ENCODE measurements around the gene NAV2. TPM values are rescaled to one million over a fixed set of nuclear protein-coding genes. Genes with fewer than 3 reads are reported as not detected.

The NAV2 gene
- total RNA-seq, 1 experiment from 2014 or later: 139 TPM

GRCh38 chr11:19802773-19803293 is 90.2 kb downstream of the NAV2 start:
- ChIA-PET CTCF (interaction anchor here (1.8 kb wide), 1 partner anchor 732 kb away, joined by 6 read pairs; no protein-coding TSS in a partner anchor), POLR2A (no interaction called here)
- Mint-ChIP-seq H3K36me3 (ENCODE audit: insufficient read depth, unreplicated experiment) (no peaks in the 10 kb centered on the region), H3K4me3 (ENCODE audit: unreplicated experiment) (no peak overlapping the region), H3K27ac (ENCODE audit: low read depth, unreplicated experiment) (no peak overlapping the region), H3K27me3 (ENCODE audit: insufficient read depth, unreplicated experiment) (no peaks in the 10 kb centered on the region), H3K4me1 (ENCODE audit: insufficient read depth, unreplicated experiment) (peaks cover 27% of the 10 kb centered on the region), H3K9me3 (ENCODE audit: unreplicated experiment) (no peaks in the 10 kb centered on the region)
- TF ChIP-seq, protein P1, sequence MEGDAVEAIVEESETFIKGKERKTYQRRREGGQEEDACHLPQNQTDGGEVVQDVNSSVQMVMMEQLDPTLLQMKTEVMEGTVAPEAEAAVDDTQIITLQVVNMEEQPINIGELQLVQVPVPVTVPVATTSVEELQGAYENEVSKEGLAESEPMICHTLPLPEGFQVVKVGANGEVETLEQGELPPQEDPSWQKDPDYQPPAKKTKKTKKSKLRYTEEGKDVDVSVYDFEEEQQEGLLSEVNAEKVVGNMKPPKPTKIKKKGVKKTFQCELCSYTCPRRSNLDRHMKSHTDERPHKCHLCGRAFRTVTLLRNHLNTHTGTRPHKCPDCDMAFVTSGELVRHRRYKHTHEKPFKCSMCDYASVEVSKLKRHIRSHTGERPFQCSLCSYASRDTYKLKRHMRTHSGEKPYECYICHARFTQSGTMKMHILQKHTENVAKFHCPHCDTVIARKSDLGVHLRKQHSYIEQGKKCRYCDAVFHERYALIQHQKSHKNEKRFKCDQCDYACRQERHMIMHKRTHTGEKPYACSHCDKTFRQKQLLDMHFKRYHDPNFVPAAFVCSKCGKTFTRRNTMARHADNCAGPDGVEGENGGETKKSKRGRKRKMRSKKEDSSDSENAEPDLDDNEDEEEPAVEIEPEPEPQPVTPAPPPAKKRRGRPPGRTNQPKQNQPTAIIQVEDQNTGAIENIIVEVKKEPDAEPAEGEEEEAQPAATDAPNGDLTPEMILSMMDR (IDR thresholded peaks at IDR 0.05; ENCODE audit: unreplicated experiment): no peak
- DNase-seq (ENCODE audit: unreplicated experiment): no peak
- no TSS peak for BruUV-seq (replicated peaks)
- intact Hi-C loops (cut with micrococcal nuclease): loop anchor here (5.0 kb wide), 1 partner anchor 99 kb away; no protein-coding TSS in a partner anchor

DNA sequence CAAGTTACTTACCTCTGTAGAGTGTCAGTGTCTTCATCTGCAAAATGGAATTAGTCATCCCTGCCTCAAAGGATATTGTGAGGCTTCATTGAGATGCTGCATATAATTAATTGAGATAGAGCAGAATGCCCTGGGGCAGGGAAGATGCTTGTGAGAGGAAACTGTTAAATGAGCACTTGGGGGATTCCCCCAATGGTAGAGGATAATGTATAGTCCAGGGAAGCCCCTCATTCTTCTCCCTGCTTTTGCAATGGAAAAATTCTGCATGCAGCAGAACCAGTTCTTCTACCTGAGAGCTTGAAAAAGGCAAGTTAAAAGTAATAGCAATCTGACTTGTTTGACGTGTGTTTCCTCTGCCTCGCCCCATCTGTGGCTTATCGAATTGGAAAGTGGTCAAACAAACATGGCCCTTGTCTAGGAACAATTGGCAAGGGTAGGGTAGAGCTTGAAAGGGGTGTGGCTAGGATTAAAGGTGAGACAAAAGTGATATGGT is 90.9 kb downstream of the NAV2 start:
- Mint-ChIP-seq H3K36me3 (ENCODE audit: insufficient read depth, unreplicated experiment) (no peaks in the 10 kb centered on the region), H3K27me3 (ENCODE audit: insufficient read depth, unreplicated experiment) (no peaks in the 10 kb centered on the region), H3K9me3 (ENCODE audit: unreplicated experiment) (no peaks in the 10 kb centered on the region), H3K27ac (ENCODE audit: low read depth, unreplicated experiment) (no peak overlapping the region), H3K4me3 (ENCODE audit: unreplicated experiment) (no peak overlapping the region), H3K4me1 (ENCODE audit: insufficient read depth, unreplicated experiment) (peaks cover 27% of the 10 kb centered on the region)
- TF ChIP-seq, protein P1 (IDR thresholded peaks at IDR 0.05; ENCODE audit: unreplicated experiment): no peak
- no peak for DNase-seq (ENCODE audit: unreplicated experiment)
- CTCF ChIA-PET: interaction anchor here (1.0 to 1.8 kb wide), 2 partner anchors 238 to 733 kb away, joined by 3 to 6 read pairs; no protein-coding TSS in a partner anchor
- POLR2A ChIA-PET: no interaction called here
- intact Hi-C loops (cut with micrococcal nuclease): loop anchor here (5.0 kb wide), 1 partner anchor 99 kb away; no protein-coding TSS in a partner anchor
- no TSS peak for BruUV-seq (replicated peaks)

DNA sequence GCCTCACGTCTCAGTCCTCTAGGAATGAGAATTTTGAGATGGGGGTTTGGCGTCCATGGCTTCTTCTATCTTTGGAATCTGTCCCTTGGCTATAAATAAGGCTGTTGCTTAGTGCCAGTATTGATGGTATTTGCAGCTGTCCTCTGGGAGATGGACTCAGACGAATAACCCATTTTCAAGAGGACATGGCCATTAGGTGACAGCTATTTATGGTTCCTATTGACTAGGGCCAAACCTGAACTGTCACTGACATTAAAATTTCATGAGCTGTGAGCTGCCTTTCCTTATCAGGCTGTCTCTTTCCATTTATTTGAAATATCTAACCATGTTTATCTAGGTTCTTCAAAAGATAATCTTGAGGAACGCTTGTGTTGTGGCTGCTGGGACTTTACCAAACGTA is 92.7 kb downstream of the NAV2 start:
- DNase-seq (ENCODE audit: unreplicated experiment): no peak
- CTCF ChIA-PET: interaction anchor here (0.6 kb wide), 1 partner anchor 27 kb away, joined by 3 read pairs; no protein-coding TSS in a partner anchor
- TF ChIP-seq, protein P1 (IDR thresholded peaks at IDR 0.05; ENCODE audit: unreplicated experiment): no peak
- intact Hi-C loops (cut with micrococcal nuclease): no loop called here
- BruUV-seq (replicated peaks): no TSS peak
- Mint-ChIP-seq H3K36me3 (ENCODE audit: insufficient read depth, unreplicated experiment) (no peaks in the 10 kb centered on the region), H3K27me3 (ENCODE audit: insufficient read depth, unreplicated experiment) (no peaks in the 10 kb centered on the region), H3K4me1 (ENCODE audit: insufficient read depth, unreplicated experiment) (peaks cover 20% of the 10 kb centered on the region), H3K9me3 (ENCODE audit: unreplicated experiment) (no peaks in the 10 kb centered on the region), H3K4me3 (ENCODE audit: unreplicated experiment) (no peak overlapping the region), H3K27ac (ENCODE audit: low read depth, unreplicated experiment) (no peak overlapping the region)
- POLR2A ChIA-PET: no interaction called here

GRCh38 chr11:19805827-19806226 is 93.2 kb downstream of the NAV2 start:
- H3K4me1 Mint-ChIP-seq (ENCODE audit: insufficient read depth, unreplicated experiment): peaks cover 18% of the 10 kb centered on the region
- TF ChIP-seq, protein P1 (IDR thresholded peaks at IDR 0.05; ENCODE audit: unreplicated experiment): no peak
- H3K27ac Mint-ChIP-seq (ENCODE audit: low read depth, unreplicated experiment): no peak overlapping the region
- no peaks in the 10 kb centered on the region for H3K9me3 Mint-ChIP-seq (ENCODE audit: unreplicated experiment)
- intact Hi-C loops (cut with micrococcal nuclease): no loop called here
- no peaks in the 10 kb centered on the region for H3K36me3 Mint-ChIP-seq (ENCODE audit: insufficient read depth, unreplicated experiment)
- ChIA-PET CTCF (interaction anchor here (1.0 kb wide), 1 partner anchor 47 kb away, joined by 3 read pairs; no protein-coding TSS in a partner anchor), POLR2A (no interaction called here)
- no peak overlapping the region for H3K4me3 Mint-ChIP-seq (ENCODE audit: unreplicated experiment)
- no peak for DNase-seq (ENCODE audit: unreplicated experiment)
- H3K27me3 Mint-ChIP-seq (ENCODE audit: insufficient read depth, unreplicated experiment): no peaks in the 10 kb centered on the region
- BruUV-seq (replicated peaks): no TSS peak
